ENCODE results near the gene SLC4A2.

DNA sequence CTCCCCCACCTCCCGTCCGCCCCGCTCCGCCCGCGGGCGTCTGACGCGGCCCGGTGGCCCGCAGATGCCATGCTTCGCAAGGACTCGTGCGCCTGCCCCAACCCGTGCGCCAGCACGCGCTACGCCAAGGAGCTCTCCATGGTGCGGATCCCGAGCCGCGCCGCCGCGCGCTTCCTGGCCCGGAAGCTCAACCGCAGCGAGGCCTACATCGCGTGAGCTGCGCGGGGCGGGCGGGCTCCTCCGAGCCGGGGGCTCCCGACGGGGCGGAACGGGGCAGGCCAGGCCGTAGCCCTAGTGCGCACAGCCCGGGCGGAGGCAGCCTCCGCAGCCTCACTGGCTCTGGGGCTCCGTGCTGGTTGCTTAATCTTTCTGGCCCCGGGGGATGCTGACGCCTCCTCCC, 8.3 kb upstream of the SLC4A2 start:
- TF ChIP-seq, protein P1, sequence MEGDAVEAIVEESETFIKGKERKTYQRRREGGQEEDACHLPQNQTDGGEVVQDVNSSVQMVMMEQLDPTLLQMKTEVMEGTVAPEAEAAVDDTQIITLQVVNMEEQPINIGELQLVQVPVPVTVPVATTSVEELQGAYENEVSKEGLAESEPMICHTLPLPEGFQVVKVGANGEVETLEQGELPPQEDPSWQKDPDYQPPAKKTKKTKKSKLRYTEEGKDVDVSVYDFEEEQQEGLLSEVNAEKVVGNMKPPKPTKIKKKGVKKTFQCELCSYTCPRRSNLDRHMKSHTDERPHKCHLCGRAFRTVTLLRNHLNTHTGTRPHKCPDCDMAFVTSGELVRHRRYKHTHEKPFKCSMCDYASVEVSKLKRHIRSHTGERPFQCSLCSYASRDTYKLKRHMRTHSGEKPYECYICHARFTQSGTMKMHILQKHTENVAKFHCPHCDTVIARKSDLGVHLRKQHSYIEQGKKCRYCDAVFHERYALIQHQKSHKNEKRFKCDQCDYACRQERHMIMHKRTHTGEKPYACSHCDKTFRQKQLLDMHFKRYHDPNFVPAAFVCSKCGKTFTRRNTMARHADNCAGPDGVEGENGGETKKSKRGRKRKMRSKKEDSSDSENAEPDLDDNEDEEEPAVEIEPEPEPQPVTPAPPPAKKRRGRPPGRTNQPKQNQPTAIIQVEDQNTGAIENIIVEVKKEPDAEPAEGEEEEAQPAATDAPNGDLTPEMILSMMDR (IDR thresholded peaks at IDR 0.05) = no peak
- TF ChIP-seq POLR2A (IDR thresholded peaks at IDR 0.05) = no peak
